Activated T-helper 2 cell treated with anti-CD3 and anti-CD28 coated beads, Interferon-gamma antibody, Interleukin-2, Interleukin-4, amounts not matched to agents 10 μg/mL and 5 μg/mL and 100 μg/mL, durations not matched to agents 14 hours and 24 hours and 36 hours (primary cell): Measurements from ENCODE around the gene PRDM2. TPM values are rescaled to one million over a fixed set of nuclear protein-coding genes. Genes with fewer than 3 reads are reported as not detected.

Experiments used
- DNase-seq: peaks from one replicate; pipeline ENCODE4 v3.0.0; 2021; ENCODE audit warnings: low spot score
- H3K27ac Mint-ChIP-seq: one replicate; pipeline ENCODE4 v1.8.0; 2021; ENCODE audit warnings: mixed read lengths
- H3K27me3 Mint-ChIP-seq: one replicate; pipeline ENCODE4 v1.8.0; 2021; ENCODE audit warnings: low read depth, mixed read lengths
- H3K36me3 Mint-ChIP-seq: one replicate; pipeline ENCODE4 v1.8.0; 2021; ENCODE audit warnings: low read depth, mixed read lengths
- H3K4me1 Mint-ChIP-seq: one replicate; pipeline ENCODE4 v1.8.0; 2021; ENCODE audit warnings: low read depth, mixed read lengths
- H3K4me3 Mint-ChIP-seq: one replicate; pipeline ENCODE4 v1.8.0; 2021; ENCODE audit warnings: low read depth, mild to moderate bottlenecking, moderate library complexity, mixed read lengths
- H3K9me3 Mint-ChIP-seq: one replicate; pipeline ENCODE4 v1.8.0; 2021; ENCODE audit warnings: mixed read lengths
- intact Hi-C: fragments of 100-400 bp; cut with micrococcal nuclease; formaldehyde crosslinking; loops from one replicate; pipeline ENCODE4 v1.15.1; 2023
- total RNA-seq: library from RNA; stranded (reverse); gene quantifications from 2 replicates; pipeline ENCODE4 v1.2.3, GENCODE V29; 2022

Gene PRDM2
- total RNA-seq, 1 donor from 2014 or later, result 45.0 TPM

DNA sequence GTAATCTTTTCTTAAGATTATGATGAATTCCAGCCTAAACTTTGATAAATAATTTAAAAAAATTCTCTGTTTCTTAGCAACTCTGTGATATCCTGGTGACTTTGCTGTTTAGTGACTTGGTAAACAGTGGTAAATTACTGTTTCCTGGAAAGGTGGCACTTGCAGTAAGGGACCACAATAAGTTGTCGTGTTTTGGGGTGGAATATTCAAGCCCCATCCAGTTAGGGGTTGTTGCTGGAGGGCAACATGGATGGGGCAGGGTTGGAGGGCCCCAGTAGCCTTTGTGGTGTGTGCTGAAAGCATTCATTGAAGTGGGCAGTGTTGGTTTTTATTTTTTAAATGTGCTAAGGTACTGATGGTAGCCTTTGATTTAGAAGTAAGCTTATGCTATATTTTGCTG lies 30.3 kb downstream of the PRDM2 start:
- peaks cover 24% of the 10 kb centered on the region for H3K36me3 Mint-ChIP-seq
- H3K27ac Mint-ChIP-seq, result peak overlapping the region; percentile 99
- peak overlapping the region; percentile 79 for H3K4me3 Mint-ChIP-seq
- H3K4me1 Mint-ChIP-seq, result peaks cover 54% of the 10 kb centered on the region
- intact Hi-C loops, result loop anchor here (2.0 kb wide), 1 partner anchor 65 kb away; no protein-coding TSS in a partner anchor
- H3K9me3 Mint-ChIP-seq, result no peaks in the 10 kb centered on the region
- no peak for DNase-seq
- no peaks in the 10 kb centered on the region for H3K27me3 Mint-ChIP-seq

DNA sequence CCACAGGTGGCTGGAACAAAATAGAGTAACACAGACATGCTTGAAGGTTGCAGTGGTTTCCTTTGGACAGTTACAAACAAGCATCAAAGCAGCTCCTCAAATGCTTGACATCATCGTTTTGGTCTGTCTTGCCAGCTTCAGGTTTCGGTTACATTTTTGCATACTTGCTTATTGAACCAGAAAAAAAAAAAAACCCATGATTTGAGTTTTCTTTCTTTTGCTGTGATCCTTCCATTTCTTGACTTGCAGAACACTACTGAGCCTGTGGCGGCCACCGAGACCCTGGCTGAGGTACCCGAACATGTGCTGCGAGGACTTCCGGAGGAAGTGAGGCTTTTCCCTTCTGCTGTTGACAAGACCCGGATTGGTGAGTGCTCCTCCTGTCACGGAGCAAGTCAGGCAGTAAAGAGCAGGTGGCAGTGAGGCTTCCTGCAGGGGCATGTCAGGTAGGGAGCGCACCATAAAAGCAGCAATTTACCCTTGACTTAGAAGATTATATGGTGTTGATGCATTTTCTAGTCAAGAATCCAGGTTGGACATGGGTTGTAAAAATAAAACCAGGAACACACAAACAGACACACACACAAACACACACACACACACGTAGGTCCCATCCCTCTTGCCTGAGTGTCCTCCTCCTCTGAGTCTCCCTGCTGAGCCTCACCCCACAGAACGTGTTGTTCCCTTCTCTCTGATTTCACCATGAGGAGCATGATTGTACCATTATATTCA lies 30.9 kb downstream of the PRDM2 start:
- Mint-ChIP-seq H3K36me3 (peaks cover 30% of the 10 kb centered on the region), H3K27ac (peak overlapping the region; percentile 99), H3K27me3 (no peaks in the 10 kb centered on the region), H3K4me1 (peaks cover 52% of the 10 kb centered on the region), H3K4me3 (peak overlapping the region; percentile 79), H3K9me3 (no peaks in the 10 kb centered on the region)
- intact Hi-C loops, result loop anchor here (1.0 to 2.0 kb wide), 3 partner anchors 18 to 66 kb away; no protein-coding TSS in a partner anchor
- peak; percentile 82 for DNase-seq

DNA sequence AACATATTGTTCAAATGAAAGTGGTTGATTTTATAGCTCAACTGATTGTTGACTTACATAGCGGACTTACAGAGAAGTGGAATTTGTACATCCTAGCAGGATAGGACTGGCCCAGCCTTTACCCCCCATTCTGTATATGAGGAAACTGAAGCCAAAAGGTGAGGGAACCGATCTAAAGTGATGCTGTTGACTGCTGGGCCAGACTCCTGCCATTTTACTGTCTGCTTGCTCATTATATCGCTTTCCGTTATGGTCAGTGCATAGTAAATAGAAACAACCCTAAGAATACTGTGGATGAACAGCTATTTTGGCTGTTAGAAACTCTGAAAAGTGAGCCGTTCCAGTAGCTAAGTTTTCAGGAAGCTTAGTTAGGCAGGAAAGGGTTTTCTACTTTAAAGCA lies 31.9 kb downstream of the PRDM2 start:
- peaks cover 30% of the 10 kb centered on the region for H3K36me3 Mint-ChIP-seq
- H3K27ac Mint-ChIP-seq, result peak overlapping the region; percentile 99
- intact Hi-C loops, result loop anchor here (1.0 to 2.0 kb wide), 3 partner anchors 17 to 67 kb away; no protein-coding TSS in a partner anchor
- H3K27me3 Mint-ChIP-seq, result no peaks in the 10 kb centered on the region
- no peaks in the 10 kb centered on the region for H3K9me3 Mint-ChIP-seq
- DNase-seq, result no peak
- peak overlapping the region; percentile 79 for H3K4me3 Mint-ChIP-seq
- H3K4me1 Mint-ChIP-seq, result peaks cover 50% of the 10 kb centered on the region

DNA sequence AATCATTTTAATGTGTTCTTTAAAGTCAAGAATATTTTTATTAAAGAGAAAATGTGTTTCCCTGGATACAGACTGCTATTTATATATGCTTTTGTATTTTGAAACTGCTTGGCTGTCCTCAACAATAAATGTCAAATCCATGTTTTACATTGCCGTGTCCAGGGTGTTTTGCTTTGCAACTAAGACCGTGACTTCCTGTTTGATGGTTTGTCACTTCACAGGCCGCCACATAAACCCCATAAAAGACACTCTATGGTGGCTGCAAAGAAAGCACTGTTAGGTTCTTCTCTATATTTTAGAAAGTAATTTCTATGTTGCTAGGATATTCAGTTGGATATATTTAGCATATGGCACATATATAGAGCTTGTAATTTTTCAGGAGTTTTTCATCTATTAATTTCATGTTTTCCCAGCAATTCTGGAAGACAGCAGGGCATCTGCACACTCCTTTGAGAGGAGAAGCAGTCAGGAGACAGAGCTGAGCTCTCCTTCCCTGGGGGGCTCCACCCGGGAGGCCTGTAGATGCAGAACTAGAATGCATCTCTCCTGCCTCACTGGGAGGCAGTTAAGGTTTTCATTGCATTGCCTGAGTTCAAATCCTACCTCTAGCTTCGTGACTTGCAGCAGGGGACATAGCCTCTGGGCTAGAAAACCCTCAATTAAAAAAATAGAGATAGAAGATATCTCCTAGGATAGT lies 33.1 kb downstream of the PRDM2 start:
- intact Hi-C loops, result no loop called here
- H3K36me3 Mint-ChIP-seq, result peaks cover 30% of the 10 kb centered on the region
- H3K4me1 Mint-ChIP-seq, result peaks cover 55% of the 10 kb centered on the region
- peak overlapping the region; percentile 46 for H3K4me3 Mint-ChIP-seq
- H3K27ac Mint-ChIP-seq, result peak overlapping the region; percentile 76
- no peak for DNase-seq
- H3K9me3 Mint-ChIP-seq, result no peaks in the 10 kb centered on the region
- H3K27me3 Mint-ChIP-seq, result no peaks in the 10 kb centered on the region

DNA sequence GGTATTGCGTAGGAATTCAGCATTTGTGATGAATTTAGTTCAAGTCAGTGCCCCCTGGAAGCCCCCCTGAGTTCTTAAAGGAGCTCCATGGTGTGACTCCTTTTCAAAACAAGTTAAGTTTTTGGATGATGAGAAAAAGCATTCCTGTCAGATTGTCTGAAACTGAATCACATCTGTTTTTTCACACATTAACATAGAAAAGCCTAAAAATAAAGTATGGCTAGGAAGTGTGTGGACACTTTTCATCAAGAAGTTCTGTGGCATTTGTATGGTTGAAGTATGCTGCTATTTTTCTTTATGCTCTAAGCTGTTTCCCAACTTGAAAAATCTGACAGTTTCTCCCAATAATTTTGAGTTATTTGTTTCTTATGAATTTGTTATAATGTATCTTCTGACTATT lies 33.7 kb downstream of the PRDM2 start:
- DNase-seq, result no peak
- Mint-ChIP-seq H3K9me3 (no peaks in the 10 kb centered on the region), H3K36me3 (peaks cover 30% of the 10 kb centered on the region), H3K4me3 (no peak overlapping the region), H3K27ac (no peak overlapping the region), H3K27me3 (no peaks in the 10 kb centered on the region), H3K4me1 (peaks cover 53% of the 10 kb centered on the region)
- intact Hi-C loops, result no loop called here

DNA sequence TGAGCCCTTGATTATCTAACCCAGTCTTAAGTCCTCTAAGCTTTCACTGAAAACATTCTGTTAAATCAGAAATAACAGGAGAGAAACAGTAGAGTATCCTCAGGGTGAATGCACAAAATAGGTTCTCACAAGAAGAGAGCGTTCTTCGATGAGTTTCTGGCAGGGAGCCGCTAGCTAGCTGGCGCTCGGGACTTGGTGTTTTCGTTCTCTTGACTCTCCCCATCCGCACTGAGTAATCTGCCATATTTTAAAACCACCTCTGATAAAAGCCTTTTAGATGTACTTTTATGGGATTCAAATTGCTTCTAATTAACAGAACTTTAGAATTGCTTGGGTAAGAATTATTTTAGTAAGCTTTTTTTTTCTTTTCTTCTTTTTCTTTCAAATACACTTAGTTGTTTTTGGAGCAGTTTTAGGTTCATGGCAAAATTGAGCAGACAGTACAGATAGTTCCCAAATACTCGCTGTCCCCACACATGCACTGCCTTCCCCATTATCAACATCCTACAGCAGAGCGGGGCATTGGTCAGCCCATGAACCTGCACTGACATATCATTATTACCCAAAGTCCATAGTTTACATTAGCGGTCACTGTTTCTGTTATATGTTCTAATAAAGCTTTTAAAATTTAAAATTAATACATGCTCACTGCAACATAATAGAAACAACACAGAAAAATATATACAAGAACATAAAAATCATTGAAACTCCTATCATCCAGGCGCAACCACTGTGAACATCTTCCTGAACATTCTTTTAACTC lies 35.4 kb downstream of the PRDM2 start:
- intact Hi-C loops, result no loop called here
- Mint-ChIP-seq H3K36me3 (peaks cover 32% of the 10 kb centered on the region), H3K27ac (no peak overlapping the region), H3K9me3 (no peaks in the 10 kb centered on the region), H3K4me1 (peaks cover 42% of the 10 kb centered on the region), H3K27me3 (no peaks in the 10 kb centered on the region), H3K4me3 (no peak overlapping the region)
- DNase-seq, result no peak

DNA sequence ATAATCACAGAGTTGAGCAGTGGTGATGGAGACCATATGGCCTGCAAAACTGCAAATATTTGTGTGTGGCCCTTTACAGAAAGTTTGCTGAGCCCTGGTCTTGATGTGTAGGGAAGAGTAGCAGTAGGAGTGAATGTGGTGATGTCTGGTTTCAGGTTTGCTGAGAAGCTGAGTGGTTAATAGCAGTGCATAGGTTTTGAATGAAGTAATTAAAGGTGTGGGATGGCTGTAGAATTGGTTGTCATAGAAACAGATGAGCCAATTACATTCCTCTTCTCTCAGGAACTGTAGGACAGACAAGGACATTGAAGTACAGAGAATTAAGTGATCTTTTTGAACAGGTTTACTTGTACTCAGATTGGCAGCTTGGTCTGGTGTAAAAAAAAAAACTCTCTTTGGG lies 37.4 kb downstream of the PRDM2 start:
- H3K4me3 Mint-ChIP-seq, result no peak overlapping the region
- peaks cover 25% of the 10 kb centered on the region for H3K4me1 Mint-ChIP-seq
- no peak overlapping the region for H3K27ac Mint-ChIP-seq
- no peak for DNase-seq
- no peaks in the 10 kb centered on the region for H3K9me3 Mint-ChIP-seq
- H3K27me3 Mint-ChIP-seq, result no peaks in the 10 kb centered on the region
- peaks cover 32% of the 10 kb centered on the region for H3K36me3 Mint-ChIP-seq
- intact Hi-C loops, result no loop called here

DNA sequence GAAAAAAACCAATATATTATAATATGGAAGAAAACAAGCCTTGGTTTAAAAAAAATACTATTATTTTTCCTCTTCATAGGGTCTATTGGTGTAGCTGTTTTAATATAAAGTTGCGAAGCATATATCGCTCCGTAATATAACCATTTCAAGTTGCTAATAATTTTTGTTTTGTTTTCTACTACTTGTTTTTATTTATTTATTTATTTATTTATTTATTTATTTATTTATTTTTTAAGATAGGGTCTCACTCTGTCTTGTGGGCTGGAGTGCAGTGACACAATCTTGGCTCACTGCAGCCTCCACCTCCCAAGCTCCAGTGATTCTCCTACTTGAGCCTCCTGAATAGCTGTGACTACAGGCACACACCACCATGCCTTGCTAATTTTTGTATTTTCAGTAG lies 46.4 kb downstream of the PRDM2 start:
- DNase-seq, result no peak
- Mint-ChIP-seq H3K4me3 (no peak overlapping the region), H3K27me3 (no peaks in the 10 kb centered on the region), H3K27ac (no peak overlapping the region), H3K9me3 (no peaks in the 10 kb centered on the region), H3K4me1 (peaks cover 21% of the 10 kb centered on the region), H3K36me3 (peaks cover 50% of the 10 kb centered on the region)
- intact Hi-C loops, result no loop called here

DNA sequence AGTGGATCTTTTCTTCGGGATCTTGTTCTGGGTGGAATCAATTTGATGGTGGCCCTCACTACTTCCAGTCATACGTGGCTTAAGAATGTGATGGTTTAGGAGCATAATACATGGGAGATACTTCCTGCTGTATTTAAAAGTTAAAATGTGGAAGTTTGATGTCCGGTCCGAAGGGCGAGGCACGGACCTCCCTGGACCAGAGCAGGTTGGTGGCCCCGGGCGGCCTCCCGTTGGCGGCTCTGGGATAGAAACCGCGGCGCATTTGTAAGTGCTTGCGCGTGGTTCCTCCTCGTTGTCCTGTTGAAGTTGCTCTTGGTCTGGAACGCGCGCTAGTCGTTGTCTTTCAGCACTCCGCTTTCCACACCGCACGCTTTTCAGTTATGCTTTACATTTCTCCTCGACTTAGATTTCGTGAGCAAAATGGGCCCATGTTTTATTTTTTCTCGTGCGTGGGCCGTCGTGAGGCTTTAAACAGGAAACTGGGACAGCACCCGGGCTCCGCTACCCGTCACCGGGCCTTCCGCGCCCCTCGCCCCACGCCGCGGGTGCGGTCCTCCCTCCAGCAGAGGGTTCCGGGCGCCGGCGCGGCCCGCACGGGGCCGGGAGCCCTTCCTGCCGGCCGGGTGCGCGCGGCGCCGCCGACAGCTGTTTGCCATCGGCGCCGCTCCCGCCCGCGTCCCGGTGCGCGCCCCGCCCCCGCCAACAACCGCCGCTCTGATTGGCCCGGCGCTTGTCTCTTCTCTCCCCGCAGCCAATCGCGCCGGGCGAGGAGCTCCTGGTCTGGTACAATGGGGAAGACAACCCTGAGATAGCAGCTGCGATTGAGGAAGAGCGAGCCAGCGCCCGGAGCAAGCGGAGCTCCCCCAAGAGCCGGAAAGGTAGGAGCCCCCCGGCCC lies 48.9 kb downstream of the PRDM2 start:
- Mint-ChIP-seq H3K27me3 (no peaks in the 10 kb centered on the region), H3K27ac (peak overlapping the region; percentile 92), H3K36me3 (peaks cover 48% of the 10 kb centered on the region), H3K4me3 (peak overlapping the region; percentile 88), H3K4me1 (peaks cover 39% of the 10 kb centered on the region), H3K9me3 (no peaks in the 10 kb centered on the region)
- intact Hi-C loops, result loop anchor here (1.0 kb wide), 2 partner anchors 18 to 49 kb away; partner anchors contain the start of gene PRDM2
- DNase-seq, result peak; percentile 92

DNA sequence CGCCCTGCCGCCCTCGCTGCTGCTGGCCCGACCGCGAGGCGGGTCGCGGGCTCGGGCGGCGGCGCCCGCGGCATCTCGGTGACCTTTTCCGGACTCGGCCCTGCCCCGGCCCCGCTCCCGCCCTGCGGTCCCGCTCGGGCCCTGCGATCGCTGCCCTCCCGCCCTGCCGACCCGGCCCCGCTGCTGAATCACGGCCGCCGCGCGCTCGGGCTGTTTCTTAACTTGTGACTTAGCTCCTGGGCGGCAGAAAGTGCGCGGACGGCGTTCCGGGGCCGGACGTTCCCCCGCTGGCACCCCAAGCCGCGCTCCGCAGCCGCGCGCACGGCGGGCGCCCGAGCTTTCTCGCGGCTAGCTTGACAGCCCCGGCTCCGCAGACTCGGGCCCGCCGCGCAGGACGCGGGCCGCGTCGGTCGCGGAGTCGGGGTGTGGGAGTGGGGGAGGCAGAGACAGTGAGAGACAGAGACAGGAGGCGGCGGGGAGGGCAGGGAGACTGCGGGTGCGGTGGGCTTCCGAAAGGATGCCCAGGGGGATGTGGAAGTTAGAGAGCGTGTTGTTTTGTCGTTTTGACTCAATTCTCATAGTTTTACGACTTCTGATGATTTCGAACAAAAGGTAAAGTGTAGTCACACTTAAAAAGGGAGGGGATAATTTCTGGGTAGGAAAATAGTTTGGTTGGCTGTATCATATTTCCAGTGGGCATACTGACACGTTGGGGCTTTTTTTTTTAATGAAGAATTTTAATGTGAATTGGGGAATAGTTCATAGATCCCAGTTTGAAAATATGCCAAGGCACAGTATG lies 49.8 kb downstream of the PRDM2 start:
- intact Hi-C loops, result loop anchor here (1.0 kb wide), 2 partner anchors 18 to 49 kb away; partner anchors contain the start of gene PRDM2
- Mint-ChIP-seq H3K4me3 (peak overlapping the region; percentile 98), H3K36me3 (peaks cover 52% of the 10 kb centered on the region), H3K27ac (peak overlapping the region; percentile 94), H3K4me1 (peaks cover 45% of the 10 kb centered on the region), H3K9me3 (no peaks in the 10 kb centered on the region), H3K27me3 (no peaks in the 10 kb centered on the region)
- peak; percentile 47 for DNase-seq

DNA sequence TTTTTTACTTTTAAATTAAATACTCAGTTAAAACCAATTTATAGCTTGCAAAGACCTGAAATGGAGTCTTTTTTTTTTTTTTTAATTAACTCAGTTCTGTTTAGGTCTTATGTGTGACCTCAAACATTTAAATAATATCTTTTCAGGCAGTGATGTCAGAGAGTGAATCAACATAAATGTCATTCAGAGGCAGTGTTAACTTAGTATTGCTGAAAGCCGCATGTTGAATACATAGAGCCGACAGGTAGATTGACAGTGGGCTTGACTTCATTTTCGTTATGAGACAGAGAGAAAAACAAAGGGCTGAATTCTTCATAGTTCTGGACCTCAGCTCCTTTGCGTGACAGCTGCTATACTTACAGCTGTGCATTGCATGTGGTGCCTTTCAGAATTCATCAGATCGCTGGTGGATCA lies 51.5 kb downstream of the PRDM2 start:
- H3K27ac Mint-ChIP-seq, result no peak overlapping the region
- DNase-seq, result no peak
- intact Hi-C loops, result no loop called here
- peaks cover 53% of the 10 kb centered on the region for H3K36me3 Mint-ChIP-seq
- no peak overlapping the region for H3K4me3 Mint-ChIP-seq
- H3K9me3 Mint-ChIP-seq, result no peaks in the 10 kb centered on the region
- H3K27me3 Mint-ChIP-seq, result no peaks in the 10 kb centered on the region
- peaks cover 50% of the 10 kb centered on the region for H3K4me1 Mint-ChIP-seq
